Spleen (tissue), 7 donors: Measurements from ENCODE around the gene ARRDC1.

ENCODE experiments used
- POLR2A ChIP-seq, 3 donors: fragments of 450-650 bp; IDR thresholded peaks; one replicate each; pipeline ENCODE4 v1.5.1; 2017; ENCODE audit warnings: antibody characterized with exemption in 3 of 3, mild to moderate bottlenecking in 1 of 3
- POLR2AphosphoS5 ChIP-seq, 3 donors: sonication (generic); formaldehyde crosslinking; IDR thresholded peaks; one replicate each; pipeline ENCODE4 v1.5.1; 2017; ENCODE audit warnings: antibody characterized with exemption in 3 of 3
- TF ChIP-seq, protein P1 (sequence below), 11 experiments: fragments of 200-600 bp in 7 of 11; fragments of 450-650 bp in 4 of 11; sonication (generic) in 4 of 11; IDR thresholded peaks in 8 of 11; conservative IDR thresholded peaks in 3 of 11; 1 replicate in 7 of 11; 2 replicates in 4 of 11; pipeline versions ENCODE4 v1.4.0 to v1.8.0; 2016 to 2021; ENCODE audit warnings: antibody characterized with exemption in 11 of 11, inconsistent platforms in 4 of 11, mild to moderate bottlenecking in 1 of 11
- donor health status: DM: no; HTN: no; CAD: no; lungs with moderate emphysema.
- donor health status: DM: no; HTN: no; CAD: no.
- donor health status: DM: no; HTN: no; CAD: no.

GRCh38 chr9:137630679-137631078 lies 25.2 kb downstream of the ARRDC1 start:
- TF ChIP-seq, protein P1, sequence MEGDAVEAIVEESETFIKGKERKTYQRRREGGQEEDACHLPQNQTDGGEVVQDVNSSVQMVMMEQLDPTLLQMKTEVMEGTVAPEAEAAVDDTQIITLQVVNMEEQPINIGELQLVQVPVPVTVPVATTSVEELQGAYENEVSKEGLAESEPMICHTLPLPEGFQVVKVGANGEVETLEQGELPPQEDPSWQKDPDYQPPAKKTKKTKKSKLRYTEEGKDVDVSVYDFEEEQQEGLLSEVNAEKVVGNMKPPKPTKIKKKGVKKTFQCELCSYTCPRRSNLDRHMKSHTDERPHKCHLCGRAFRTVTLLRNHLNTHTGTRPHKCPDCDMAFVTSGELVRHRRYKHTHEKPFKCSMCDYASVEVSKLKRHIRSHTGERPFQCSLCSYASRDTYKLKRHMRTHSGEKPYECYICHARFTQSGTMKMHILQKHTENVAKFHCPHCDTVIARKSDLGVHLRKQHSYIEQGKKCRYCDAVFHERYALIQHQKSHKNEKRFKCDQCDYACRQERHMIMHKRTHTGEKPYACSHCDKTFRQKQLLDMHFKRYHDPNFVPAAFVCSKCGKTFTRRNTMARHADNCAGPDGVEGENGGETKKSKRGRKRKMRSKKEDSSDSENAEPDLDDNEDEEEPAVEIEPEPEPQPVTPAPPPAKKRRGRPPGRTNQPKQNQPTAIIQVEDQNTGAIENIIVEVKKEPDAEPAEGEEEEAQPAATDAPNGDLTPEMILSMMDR (IDR thresholded peaks at IDR 0.05 in 8 of 11, conservative IDR thresholded peaks at IDR 0.05 in 3 of 11) = peak in 1 of 11 experiments; percentile 32
- TF ChIP-seq POLR2A (IDR thresholded peaks at IDR 0.05) = no peak
- TF ChIP-seq POLR2AphosphoS5 (IDR thresholded peaks at IDR 0.05) = peak in 1 of 3 donors; percentile 44
